H1 (cell line): ENCODE data around the gene C4orf33. TPM values are rescaled to one million over a fixed set of nuclear protein-coding genes. Genes with fewer than 3 reads are reported as not detected.

Source experiments
- CBX5 ChIP-seq: fragments of 300-800, 300-1000 bp; sonication (generic); IDR thresholded peaks from 2 replicates; pipeline ENCODE4 v1.7.1; 2016; ENCODE audit warnings: antibody characterized with exemption, low read length, low read depth
- CHD7 ChIP-seq: fragments of 300-600 bp; sonication (generic); IDR thresholded peaks from 2 replicates; pipeline ENCODE4 v1.7.1; 2012; ENCODE audit warnings: low read length, moderate library complexity, mild to moderate bottlenecking, inconsistent platforms; ENCODE audit not compliant: insufficient replicate concordance
- EZH2 ChIP-seq: fragments of 200-600 bp; sonication (generic); IDR thresholded peaks from 2 replicates; pipeline ENCODE4 v1.7.1; 2012; ENCODE audit warnings: low read depth, mild to moderate bottlenecking, moderate library complexity, low read length, inconsistent platforms; ENCODE audit not compliant: severe bottlenecking
- NRF1 ChIP-seq: IDR thresholded peaks from 2 replicates; pipeline ENCODE4 v1.6.1; 2011; ENCODE audit warnings: mild to moderate bottlenecking, low read depth, low read length, improper control_type of control experiment
- polyA plus RNA-seq, 7 experiments: library from polyadenylated mRNA; depleted of rRNA in 3 of 7; stranded (reverse) in 5 of 7; unstranded in 2 of 7; fragments of >200 nt in 5 of 7; fragments of 200-250 nt in 2 of 7; gene quantifications; 1 replicate in 5 of 7; 2 replicates in 1 of 7; 4 replicates in 1 of 7; pipeline versions ENCODE4 v1.2.1 to v1.2.3, GENCODE V29; 2011 to 2013; ENCODE audit warnings: missing spikeins in 2 of 7, mixed read lengths in 2 of 7
- total RNA-seq: library from RNA; stranded (reverse); fragmentation: NEBNext Ultra II Directional; extraction: Animal tissue kit (Norgen Biotek cat#: 25700); gene quantifications from 2 replicates; pipeline ENCODE4 v1.2.1, GENCODE V29; 2021

C4orf33 gene
- total and polyA plus RNA-seq, 2 of the 8 experiments (the other 6 are each of a cell fraction or from before 2014, with no cell fraction given) = 3.4 to 6.0 TPM

GRCh38 chr4:129113434-129113833 is 17.5 kb downstream of the C4orf33 start (continued):
- no peak for TF ChIP-seq CHD7
- TF ChIP-seq EZH2 = no peak
- TF ChIP-seq NRF1 = no peak
- no peak for TF ChIP-seq CBX5
- TF ChIP-seq, all 59 proteins: peak for 0
